GM21576 (cell line): ENCODE results near the gene CYP4F22.
"Not testable (repeated sequence)": the region's sequence is repeated elsewhere in the genome, so short reads cannot be mapped to it uniquely, and the experiment has no call there.

Experiments
- ATAC-seq: cut with Tn5 transposase; IDR thresholded peaks from one replicate; pipeline ENCODE4 v1.9.1; 2021; ENCODE audit warnings: mild to moderate bottlenecking, moderate library complexity; ENCODE audit not compliant: unreplicated experiment

CYP4F22 gene

GRCh38 chr19:15564534-15565168 lies 56.3 kb downstream of the CYP4F22 start:
- ATAC-seq: no peak

- ATAC-seq: no peak
These were observed 62.1 kb downstream of the CYP4F22 start for GRCh38 chr19:15570420-15570819.

DNA sequence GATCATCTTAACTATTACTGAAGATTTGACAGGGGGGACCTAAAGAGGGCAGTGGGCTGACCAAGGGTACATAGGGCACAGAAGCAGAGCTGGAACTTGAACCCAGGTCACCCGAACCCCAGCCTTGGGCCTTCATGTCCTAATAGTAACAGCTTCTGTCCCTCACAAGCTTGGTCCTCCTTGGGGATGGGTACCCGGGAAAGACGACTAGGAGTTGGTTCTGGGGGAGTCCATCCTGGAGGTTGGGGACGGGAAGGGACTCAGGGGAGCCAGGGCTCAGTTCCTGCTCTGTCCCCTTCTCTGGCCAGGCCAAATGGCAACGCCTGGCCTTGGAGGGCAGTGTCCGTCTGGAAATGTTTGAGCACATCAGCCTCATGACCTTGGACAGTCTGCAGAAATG lies 67.1 kb downstream of the CYP4F22 start:
- no peak for ATAC-seq

DNA sequence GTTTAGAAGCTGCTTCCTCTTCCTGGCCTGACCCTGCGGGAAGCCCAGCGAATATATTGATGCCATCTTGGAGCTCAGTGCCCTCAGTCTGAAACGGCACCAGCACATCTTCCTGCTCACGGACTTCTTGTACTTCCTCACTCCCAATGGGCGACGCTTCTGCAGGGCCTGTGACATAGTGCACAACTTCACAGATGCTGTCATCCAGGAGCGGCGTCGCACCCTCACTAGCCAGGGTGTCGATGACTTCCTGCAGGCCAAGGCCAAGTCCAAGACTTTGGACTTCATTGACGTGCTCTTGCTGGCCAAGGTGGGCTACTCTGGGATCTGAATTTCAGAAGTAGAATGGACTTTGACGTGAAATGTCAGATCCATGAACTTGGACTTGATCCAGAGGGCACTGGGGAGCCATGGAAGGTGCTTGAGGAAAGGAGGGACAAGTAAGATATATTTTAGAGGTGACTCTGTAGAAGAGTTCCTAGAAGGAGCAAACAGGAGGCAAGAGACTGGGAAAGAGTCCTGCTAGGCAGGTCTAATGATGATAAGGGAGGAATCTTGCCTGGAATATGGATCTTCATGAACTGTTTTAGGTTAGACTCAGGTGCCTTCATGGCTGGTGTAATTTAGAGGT lies 68.3 kb downstream of the CYP4F22 start:
- no peak for ATAC-seq

DNA sequence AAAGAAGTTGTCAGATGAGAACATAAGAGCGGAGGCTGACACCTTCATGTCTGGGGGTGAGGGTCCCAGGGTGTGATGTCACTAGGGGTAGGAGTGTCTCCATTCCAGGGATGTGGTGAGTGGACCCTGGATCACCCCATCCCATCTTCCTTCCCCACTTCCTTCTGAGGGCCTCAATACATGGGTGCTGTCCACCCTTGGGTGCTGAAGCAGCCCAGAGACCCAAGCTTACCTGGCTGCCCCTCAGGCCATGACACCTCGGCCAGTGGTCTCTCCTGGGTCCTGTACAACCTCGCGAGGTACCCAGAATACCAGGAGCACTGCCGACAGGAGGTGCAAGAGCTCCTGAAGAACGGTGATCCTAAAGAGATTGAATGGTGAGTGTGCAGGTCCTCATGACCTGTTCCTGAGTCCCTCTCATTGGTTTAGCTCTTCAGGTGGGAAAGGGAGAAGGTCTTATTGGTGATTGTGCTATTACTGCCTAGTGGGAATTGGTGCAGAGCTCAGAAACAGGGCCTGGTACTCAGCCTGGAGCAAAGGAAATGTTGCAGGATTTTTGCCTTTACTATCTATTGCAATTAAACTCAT lies 69.0 kb downstream of the CYP4F22 start:
- no peak for ATAC-seq

GRCh38 chr19:15583346-15583745 lies 75.0 kb downstream of the CYP4F22 start:
- ATAC-seq: no peak

- ATAC-seq: no peak
These were observed 75.8 kb downstream of the CYP4F22 start for GRCh38 chr19:15584095-15584494.

DNA sequence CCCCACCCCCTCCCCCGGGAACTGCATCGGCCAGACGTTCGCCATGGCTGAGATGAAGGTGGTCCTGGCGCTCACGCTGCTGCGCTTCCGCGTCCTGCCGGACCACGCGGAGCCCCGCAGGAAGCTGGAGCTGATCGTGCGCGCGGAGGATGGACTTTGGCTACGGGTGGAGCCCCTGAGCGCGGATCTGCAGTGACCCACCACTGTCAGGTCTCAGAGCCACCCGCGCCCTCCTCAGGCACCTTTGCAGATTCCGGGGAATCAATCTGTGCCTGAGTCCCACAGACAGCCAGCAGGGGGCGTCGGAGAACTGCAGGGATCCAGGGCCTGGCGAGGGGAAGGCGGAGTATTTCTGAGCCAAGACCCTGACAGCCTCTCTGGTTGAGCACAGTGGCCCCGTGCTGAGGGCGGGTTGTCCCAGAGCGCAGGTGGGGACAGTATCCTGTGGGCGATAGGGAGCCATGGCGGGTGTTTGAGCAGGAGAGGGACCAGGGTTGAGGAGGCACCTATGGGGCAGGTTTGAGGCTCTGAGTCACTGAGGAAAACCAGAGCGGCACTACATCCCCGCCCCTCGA lies 76.3 kb downstream of the CYP4F22 start:
- ATAC-seq: no peak

DNA sequence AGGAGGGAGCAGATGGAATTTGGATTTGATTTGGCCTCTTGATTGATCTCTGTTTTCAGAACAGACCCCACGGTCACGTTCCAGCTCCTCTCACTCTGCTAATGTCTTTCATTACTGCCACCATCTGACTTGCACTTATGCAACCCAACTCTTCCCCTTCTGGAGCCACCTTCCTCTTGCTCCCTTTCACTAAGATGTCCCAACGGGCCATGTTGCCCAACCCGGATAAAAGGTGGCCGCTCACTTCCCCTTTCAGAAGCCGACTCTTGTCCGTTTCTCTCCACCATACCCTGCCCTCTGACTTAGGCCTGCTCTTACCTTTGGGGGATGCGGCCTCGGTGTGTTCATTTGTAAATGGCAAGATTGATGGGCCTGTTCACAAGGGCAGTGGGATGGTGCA lies 79.3 kb downstream of the CYP4F22 start:
- no peak for ATAC-seq

DNA sequence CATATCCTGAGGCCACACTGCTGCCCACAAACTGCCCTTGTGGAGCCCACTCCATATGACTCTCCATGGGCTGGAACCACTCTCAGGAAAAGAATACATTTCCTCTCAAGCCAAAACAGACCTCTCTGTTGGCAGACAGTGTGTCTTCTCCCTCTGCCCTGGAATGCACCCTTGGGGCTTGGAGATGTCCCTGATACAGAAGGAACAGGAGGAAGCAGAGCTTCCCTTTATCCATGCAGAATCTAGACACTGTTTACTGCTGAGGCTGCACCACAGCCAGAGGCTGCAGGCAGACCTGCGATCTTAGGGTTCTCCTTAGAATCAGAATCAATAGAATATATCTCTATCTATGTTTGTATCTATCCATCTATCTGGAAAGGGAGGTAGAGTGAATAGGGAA lies 79.9 kb downstream of the CYP4F22 start:
- ATAC-seq: no peak

DNA sequence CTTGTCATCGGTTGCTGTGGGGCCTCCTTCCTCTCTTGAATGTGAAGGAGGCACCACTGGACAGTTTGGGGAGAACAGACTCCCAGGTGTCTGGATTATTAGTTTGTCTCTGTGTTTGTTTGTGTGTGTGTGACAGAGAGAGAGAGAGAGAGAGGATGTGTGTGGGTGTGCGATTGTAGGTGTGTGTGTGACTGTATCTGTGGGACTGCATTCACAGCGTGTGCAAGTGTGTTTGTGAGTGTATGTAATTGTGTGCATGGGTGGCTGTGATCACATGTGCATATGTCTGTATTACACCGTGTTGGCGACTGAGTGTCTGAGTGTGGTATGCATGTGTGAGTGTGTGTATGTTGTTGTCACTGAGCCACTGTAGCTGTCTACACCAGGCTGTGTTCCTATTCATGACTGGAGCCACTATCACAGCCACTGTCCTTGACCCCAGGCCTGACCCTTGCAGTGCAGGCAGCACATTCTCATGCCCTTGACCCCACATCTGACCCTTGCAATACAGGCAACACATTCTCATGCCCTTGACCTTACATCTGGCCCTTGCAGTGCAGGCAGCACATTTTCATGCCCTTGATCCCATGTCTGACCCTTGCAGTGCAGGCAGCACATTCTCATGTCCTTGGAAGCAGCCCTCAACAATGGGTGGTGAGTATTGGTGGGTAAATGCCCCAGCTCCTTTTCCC lies 81.6 kb downstream of the CYP4F22 start:
- no peak for ATAC-seq

GRCh38 chr19:15591796-15592195 lies 83.5 kb downstream of the CYP4F22 start:
- ATAC-seq: no peak

DNA sequence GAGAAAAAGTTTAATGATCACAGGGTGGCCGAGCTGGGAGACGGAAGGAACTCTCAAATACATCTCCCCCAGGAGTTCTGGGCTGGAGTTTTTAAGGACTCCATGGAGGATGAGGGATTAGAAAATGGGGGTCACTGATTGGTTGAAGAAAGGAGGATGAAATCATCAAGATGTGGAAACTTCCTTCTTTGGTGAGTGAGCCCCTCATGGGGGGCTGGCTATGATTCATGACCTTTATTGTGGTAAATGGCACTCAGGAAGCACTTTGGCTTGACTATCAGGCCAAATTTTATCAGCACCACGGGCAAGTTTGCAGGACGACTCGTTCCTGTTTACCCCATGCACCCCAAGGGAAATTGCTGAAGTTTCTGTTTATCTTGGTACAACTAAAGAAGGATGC lies 84.2 kb downstream of the CYP4F22 start:
- not testable (repeated sequence) for ATAC-seq

GRCh38 chr19:15593766-15594165 lies 85.4 kb downstream of the CYP4F22 start:
- ATAC-seq: not testable (repeated sequence)

- ATAC-seq: no peak
These were observed 86.7 kb downstream of the CYP4F22 start for GRCh38 chr19:15595069-15595468.
